Colonic mucosa (tissue), 4 donors: ENCODE data around the gene NTF3. TPM values are rescaled to one million over a fixed set of nuclear protein-coding genes. Genes with fewer than 3 reads are reported as not detected.

Source experiments
- DNase-seq: peaks from one replicate; pipeline ENCODE4 v3.0.0-alpha.2; 2020
- H3K27ac ChIP-seq: fragments of 200-600 bp; one replicate; pipeline ENCODE4 v1.8.0; 2021
- H3K27me3 ChIP-seq: fragments of 200-600 bp; one replicate; pipeline ENCODE4 v1.8.0; 2021
- H3K36me3 ChIP-seq: fragments of 200-600 bp; one replicate; pipeline ENCODE4 v1.8.0; 2021
- H3K4me1 ChIP-seq: fragments of 200-600 bp; one replicate; pipeline ENCODE4 v1.8.0; 2021; ENCODE audit warnings: mild to moderate bottlenecking
- H3K4me3 ChIP-seq: fragments of 200-600 bp; one replicate; pipeline ENCODE4 v1.8.0; 2021
- H3K9ac ChIP-seq, 2 donors: one replicate each; pipeline ENCODE4 v1.7.0; 2013; ENCODE audit warnings: control low read depth in 2 of 2, low read depth in 2 of 2, low read length in 2 of 2
- H3K9me3 ChIP-seq: fragments of 200-600 bp; one replicate; pipeline ENCODE4 v1.8.0; 2021
- CTCF ChIP-seq: fragments of 200-600 bp; IDR thresholded peaks from one replicate; pipeline ENCODE4 v1.8.0; 2022; ENCODE audit warnings: antibody characterized with exemption, mild to moderate bottlenecking
- intact Hi-C: fragments of 100-400 bp; cut with DNase I; formaldehyde crosslinking; loops from one replicate; pipeline ENCODE4 v1.14.1; 2022
- total RNA-seq, 2 donors: library from RNA; stranded (reverse); fragmentation: NEBNext Ultra II Directional in 1 of 2; extraction: Animal tissue kit (Norgen Biotek cat#: 25700) in 1 of 2; gene quantifications; one replicate each; pipeline ENCODE4 v1.2.1, GENCODE V29; 2021
- donor health status: healthy.
- donor health status: DM: no; HTN: no; CAD: no.
- donor health status: DM: no; HTN: no; CAD: no.

NTF3 gene
- total RNA-seq, 2 donors from 2014 or later: 0.37 to 0.49 TPM

GRCh38 chr12:5459051-5459782, 27.3 kb downstream of the NTF3 start:
- DNase-seq: no peak

GRCh38 chr12:5460817-5461216, 28.9 kb downstream of the NTF3 start:
- Histone ChIP-seq H3K9ac (no peak overlapping the region), H3K4me1 (no peaks in the 10 kb centered on the region), H3K36me3 (no peaks in the 10 kb centered on the region), H3K27me3 (no peaks in the 10 kb centered on the region), H3K27ac (no peak overlapping the region), H3K4me3 (no peak overlapping the region), H3K9me3 (no peaks in the 10 kb centered on the region)
- intact Hi-C loops: no loop called here
- no peak for DNase-seq
- TF ChIP-seq CTCF: no peak

More at GRCh38 chr12:5459051-5459782, 27.3 kb downstream of the NTF3 start:
- Histone ChIP-seq H3K4me3 (no peak overlapping the region), H3K36me3 (no peaks in the 10 kb centered on the region), H3K27me3 (no peaks in the 10 kb centered on the region), H3K27ac (no peak overlapping the region), H3K9me3 (no peaks in the 10 kb centered on the region), H3K4me1 (no peaks in the 10 kb centered on the region), H3K9ac (no peak overlapping the region)
- TF ChIP-seq CTCF: no peak
- intact Hi-C loops: no loop called here

- no peak for TF ChIP-seq CTCF
- no peaks in the 10 kb centered on the region for H3K4me1 ChIP-seq
Observed at GRCh38 chr12:5461966-5462365, 30.1 kb downstream of the NTF3 start.

GRCh38 chr12:5464096-5464495, 32.2 kb downstream of the NTF3 start:
- Histone ChIP-seq H3K9me3 (no peaks in the 10 kb centered on the region), H3K9ac (no peak overlapping the region), H3K4me3 (no peak overlapping the region), H3K27me3 (no peaks in the 10 kb centered on the region), H3K36me3 (no peaks in the 10 kb centered on the region), H3K27ac (no peak overlapping the region), H3K4me1 (no peaks in the 10 kb centered on the region)
- no peak for TF ChIP-seq CTCF
- intact Hi-C loops: no loop called here
- no peak for DNase-seq

More at GRCh38 chr12:5461966-5462365, 30.1 kb downstream of the NTF3 start:
- H3K4me3 ChIP-seq: no peak overlapping the region
- intact Hi-C loops: no loop called here
- no peaks in the 10 kb centered on the region for H3K36me3 ChIP-seq
- H3K27me3 ChIP-seq: no peaks in the 10 kb centered on the region
- H3K9ac ChIP-seq: no peak overlapping the region
- no peak overlapping the region for H3K27ac ChIP-seq
- no peaks in the 10 kb centered on the region for H3K9me3 ChIP-seq
- no peak for DNase-seq

GRCh38 chr12:5465384-5465783, 33.5 kb downstream of the NTF3 start:
- intact Hi-C loops: no loop called here
- Histone ChIP-seq H3K27me3 (no peaks in the 10 kb centered on the region), H3K4me3 (no peak overlapping the region), H3K27ac (no peak overlapping the region), H3K9me3 (no peaks in the 10 kb centered on the region), H3K4me1 (no peaks in the 10 kb centered on the region), H3K9ac (no peak overlapping the region), H3K36me3 (no peaks in the 10 kb centered on the region)
- no peak for DNase-seq
- no peak for TF ChIP-seq CTCF
